GM18907 (cell line): Measurements from ENCODE around the gene RAP1A.
"Not testable (repeated sequence)": the region's sequence is repeated elsewhere in the genome, so short reads cannot be mapped to it uniquely, and the experiment has no call there.

Source experiments
- ATAC-seq: cut with Tn5 transposase; IDR thresholded peaks from one replicate; pipeline ENCODE4 v1.9.1; 2021; ENCODE audit warnings: mild to moderate bottlenecking, moderate library complexity; ENCODE audit not compliant: unreplicated experiment

RAP1A gene

GRCh38 chr1:111660204-111661150 is 40.9 kb downstream of the RAP1A start:
- no peak for ATAC-seq

- no peak for ATAC-seq
Observed at GRCh38 chr1:111664652-111665051, 45.1 kb downstream of the RAP1A start.

GRCh38 chr1:111665497-111665896 is 45.9 kb downstream of the RAP1A start:
- no peak for ATAC-seq

GRCh38 chr1:111666828-111667227 is 47.2 kb downstream of the RAP1A start:
- ATAC-seq = no peak

- ATAC-seq = no peak
Observed at GRCh38 chr1:111669268-111669667, 49.7 kb downstream of the RAP1A start.

GRCh38 chr1:111671852-111672251 is 52.3 kb downstream of the RAP1A start:
- no peak for ATAC-seq

GRCh38 chr1:111672331-111672730 is 52.7 kb downstream of the RAP1A start:
- no peak for ATAC-seq

GRCh38 chr1:111677604-111678003 is 58.0 kb downstream of the RAP1A start:
- ATAC-seq = no peak

- no peak for ATAC-seq
Observed at GRCh38 chr1:111679541-111679940, 60.0 kb downstream of the RAP1A start.

GRCh38 chr1:111680212-111680800 is 60.7 kb downstream of the RAP1A start:
- ATAC-seq = not testable (repeated sequence)

- ATAC-seq = not testable (repeated sequence)
Observed at GRCh38 chr1:111685293-111686153, 65.9 kb downstream of the RAP1A start.

GRCh38 chr1:111690306-111690617 is 70.7 kb downstream of the RAP1A start:
- ATAC-seq = no peak

GRCh38 chr1:111691886-111692285 is 72.3 kb downstream of the RAP1A start:
- ATAC-seq = no peak

- ATAC-seq = no peak
Observed at GRCh38 chr1:111695801-111696200, 76.2 kb downstream of the RAP1A start.

GRCh38 chr1:111696330-111696729 is 76.7 kb downstream of the RAP1A start:
- no peak for ATAC-seq

GRCh38 chr1:111699268-111699667 is 79.7 kb downstream of the RAP1A start:
- ATAC-seq = no peak

GRCh38 chr1:111702504-111703050 is 83.0 kb downstream of the RAP1A start:
- ATAC-seq = no peak

- ATAC-seq = no peak
Observed at GRCh38 chr1:111704240-111704639, 84.7 kb downstream of the RAP1A start.

- ATAC-seq = no peak
Observed at GRCh38 chr1:111704776-111705175, 85.2 kb downstream of the RAP1A start.

GRCh38 chr1:111705841-111706240 is 86.3 kb downstream of the RAP1A start:
- no peak for ATAC-seq

GRCh38 chr1:111706921-111707320 is 87.3 kb downstream of the RAP1A start:
- ATAC-seq = no peak
